Renal pelvis (tissue), 4 donors: ENCODE measurements around the gene HSP90AA1. TPM values are rescaled to one million over a fixed set of nuclear protein-coding genes. Genes with fewer than 3 reads are reported as not detected.
A peak's percentile ranks its signal among the peaks of the same experiment; 100 is the strongest.
"Not testable (repeated sequence)": the region's sequence is repeated elsewhere in the genome, so short reads cannot be mapped to it uniquely, and the experiment has no call there.

Experiments used
- DNase-seq: peaks from one replicate; pipeline ENCODE4 v3.0.0-alpha.2; 2013
- polyA plus RNA-seq, 3 donors: library from polyadenylated mRNA; unstranded; fragments of 120-200 nt; gene quantifications; one replicate each; pipeline ENCODE4 v1.2.1, GENCODE V29; 2013; ENCODE audit not compliant: insufficient read length in 3 of 3

Gene HSP90AA1
- polyA plus RNA-seq, 3 donors = 572 to 781 (median 778) TPM

GRCh38 chr14:102103062-102103695, 16.3 kb upstream of the HSP90AA1 start:
- no peak for DNase-seq

- no peak for DNase-seq
Measured at GRCh38 chr14:102097441-102098135, 10.7 kb upstream of the HSP90AA1 start.

GRCh38 chr14:102096569-102097188, 9.8 kb upstream of the HSP90AA1 start:
- DNase-seq = peak; percentile 87

- no peak for DNase-seq
Measured at GRCh38 chr14:102095871-102096568, 9.2 kb upstream of the HSP90AA1 start.

- DNase-seq = no peak
Measured at GRCh38 chr14:102095231-102095870, 8.5 kb upstream of the HSP90AA1 start.

- DNase-seq = no peak
Measured at GRCh38 chr14:102094101-102094500, 7.3 kb upstream of the HSP90AA1 start.

GRCh38 chr14:102092806-102093205, 6.0 kb upstream of the HSP90AA1 start:
- DNase-seq = no peak

GRCh38 chr14:102090713-102091112, 3.9 kb upstream of the HSP90AA1 start:
- DNase-seq = no peak

GRCh38 chr14:102089621-102090343, 2.9 kb upstream of the HSP90AA1 start:
- no peak for DNase-seq

GRCh38 chr14:102088012-102088792, 1.4 kb upstream of the HSP90AA1 start:
- peak; percentile 54 for DNase-seq

- DNase-seq = no peak
Measured at GRCh38 chr14:102087762-102088011, 843 bp upstream of the HSP90AA1 start.

GRCh38 chr14:102086709-102086971, 204 bp downstream of the HSP90AA1 start:
- DNase-seq = no peak

GRCh38 chr14:102085948-102086708, 716 bp downstream of the HSP90AA1 start:
- peak; percentile 44 for DNase-seq

- DNase-seq = no peak
Measured at GRCh38 chr14:102085488-102085887, 1.4 kb downstream of the HSP90AA1 start.

- DNase-seq = no peak
Measured at GRCh38 chr14:102084931-102085330, 1.9 kb downstream of the HSP90AA1 start.

GRCh38 chr14:102084522-102084921, 2.3 kb downstream of the HSP90AA1 start:
- not testable (repeated sequence) for DNase-seq

GRCh38 chr14:102081231-102082080, 5.4 kb downstream of the HSP90AA1 start:
- no peak for DNase-seq

- no peak for DNase-seq
Measured at GRCh38 chr14:102080183-102081080, 6.4 kb downstream of the HSP90AA1 start.

- DNase-seq = no peak
Measured at GRCh38 chr14:102079700-102079979, 7.2 kb downstream of the HSP90AA1 start.
